HEK293 (cell line): Measurements from ENCODE around the gene DSTN.
A peak's percentile ranks its signal among the peaks of the same experiment; 100 is the strongest.

Source experiments
- CTCF ChIA-PET: fragments of 350-600 bp; formaldehyde crosslinking; extraction: SDS; loops from one replicate; lab custom pipeline; 2021; ENCODE audit warnings: antibody characterized with exemption; lab: Yijun Ruan, JAX
- POLR2A ChIA-PET: fragments of 300-600 bp; formaldehyde crosslinking; extraction: SDS; loops from one replicate; lab custom pipeline; 2020; ENCODE audit warnings: antibody characterized with exemption, inconsistent platforms; lab: Yijun Ruan, JAX
- H3K27ac ChIP-seq: fragments of 200-500 bp; sonication (Bioruptor generic); 2 replicates; pipeline ENCODE4 v1.5.1; 2014; ENCODE audit warnings: low read depth, low read length, control low read depth, inconsistent platforms; ENCODE audit errors: extremely low read depth
- H3K36me3 ChIP-seq, 2 experiments: fragments of 200-500 bp in 1 of 2; sonication (Bioruptor generic) in 1 of 2; 1 replicate in 1 of 2; 2 replicates in 1 of 2; pipeline ENCODE4 v1.5.1; 2014 to 2017; ENCODE audit warnings: inconsistent platforms in 2 of 2, low read length in 2 of 2; ENCODE audit not compliant: control insufficient read depth in 2 of 2, insufficient read depth in 1 of 2
- H3K4me1 ChIP-seq: fragments of 200-500 bp; sonication (Bioruptor generic); 2 replicates; pipeline ENCODE4 v1.5.1; 2014; ENCODE audit warnings: mild to moderate bottlenecking, low read length, inconsistent platforms; ENCODE audit not compliant: control insufficient read depth, insufficient read depth
- H3K4me3 ChIP-seq: 2 replicates; pipeline ENCODE4 v1.5.1; 2011; ENCODE audit warnings: low read depth, mild to moderate bottlenecking, control low read depth, low read length, moderate library complexity
- H3K9me3 ChIP-seq: fragments of 200-500 bp; sonication (Bioruptor generic); 2 replicates; pipeline ENCODE4 v1.5.1; 2014; ENCODE audit warnings: low read depth, low read length, inconsistent platforms; ENCODE audit not compliant: control insufficient read depth, insufficient read depth
- GLIS2 ChIP-seq: fragments of 450-650 bp; formaldehyde crosslinking; IDR thresholded peaks from 2 replicates; pipeline ENCODE4 v1.5.1; 2016; ENCODE audit warnings: missing biosample characterization, missing genetic modification characterization
- OSR2 ChIP-seq: fragments of 450-650 bp; formaldehyde crosslinking; IDR thresholded peaks from 2 replicates; pipeline ENCODE4 v1.5.1; 2016; ENCODE audit warnings: missing biosample characterization, missing genetic modification characterization
- SP7 ChIP-seq: fragments of 450-650 bp; formaldehyde crosslinking; IDR thresholded peaks from 2 replicates; pipeline ENCODE4 v1.5.1; 2016; ENCODE audit warnings: missing biosample characterization, missing genetic modification characterization
- YY1 ChIP-seq: fragments of 450-650 bp; formaldehyde crosslinking; IDR thresholded peaks from 2 replicates; pipeline ENCODE4 v1.5.1; 2018; ENCODE audit warnings: missing biosample characterization, missing genetic modification characterization
- ZBTB7A ChIP-seq: fragments of 450-650 bp; formaldehyde crosslinking; IDR thresholded peaks from 2 replicates; pipeline ENCODE4 v1.5.1; 2016; ENCODE audit warnings: low read depth, missing biosample characterization, missing genetic modification characterization
- ZFP37 ChIP-seq: fragments of 450-650 bp; formaldehyde crosslinking; IDR thresholded peaks from 2 replicates; pipeline ENCODE4 v1.5.1; 2016; ENCODE audit warnings: missing biosample characterization, missing genetic modification characterization
- ZNF155 ChIP-seq: fragments of 450-650 bp; formaldehyde crosslinking; IDR thresholded peaks from 2 replicates; pipeline ENCODE4 v1.5.1; 2016; ENCODE audit warnings: missing biosample characterization, missing genetic modification characterization
- ZNF202 ChIP-seq: fragments of 450-650 bp; formaldehyde crosslinking; IDR thresholded peaks from 2 replicates; pipeline ENCODE4 v1.5.1; 2016; ENCODE audit warnings: missing biosample characterization, missing genetic modification characterization, borderline replicate concordance
- ZNF248 ChIP-seq: fragments of 450-650 bp; formaldehyde crosslinking; IDR thresholded peaks from 2 replicates; pipeline ENCODE4 v1.5.1; 2017; ENCODE audit warnings: missing biosample characterization, missing genetic modification characterization
- ZNF292 ChIP-seq: fragments of 450-650 bp; formaldehyde crosslinking; IDR thresholded peaks from 2 replicates; pipeline ENCODE4 v1.5.1; 2016; ENCODE audit warnings: low read depth, missing biosample characterization, missing genetic modification characterization, borderline replicate concordance
- ZNF311 ChIP-seq: fragments of 450-650 bp; formaldehyde crosslinking; IDR thresholded peaks from 2 replicates; pipeline ENCODE4 v1.5.1; 2017; ENCODE audit warnings: missing biosample characterization, missing genetic modification characterization, borderline replicate concordance
- ZNF433 ChIP-seq: fragments of 450-650 bp; formaldehyde crosslinking; IDR thresholded peaks from 2 replicates; pipeline ENCODE4 v1.5.1; 2016; ENCODE audit warnings: missing biosample characterization, missing genetic modification characterization, low read depth
- ZNF473 ChIP-seq: fragments of 450-650 bp; formaldehyde crosslinking; IDR thresholded peaks from 2 replicates; pipeline ENCODE4 v1.5.1; 2017; ENCODE audit warnings: missing biosample characterization, missing genetic modification characterization
- ZNF571 ChIP-seq: fragments of 450-650 bp; formaldehyde crosslinking; IDR thresholded peaks from 2 replicates; pipeline ENCODE4 v1.5.0; 2017; ENCODE audit warnings: missing biosample characterization, missing genetic modification characterization
- ZNF600 ChIP-seq: fragments of 450-650 bp; formaldehyde crosslinking; IDR thresholded peaks from 2 replicates; pipeline ENCODE4 v1.5.1; 2016; ENCODE audit warnings: missing biosample characterization, missing genetic modification characterization
- ZNF621 ChIP-seq: fragments of 450-650 bp; formaldehyde crosslinking; IDR thresholded peaks from 2 replicates; pipeline ENCODE4 v1.5.1; 2017; ENCODE audit warnings: missing biosample characterization, missing genetic modification characterization
- ZNF76 ChIP-seq: fragments of 450-650 bp; formaldehyde crosslinking; IDR thresholded peaks from 2 replicates; pipeline ENCODE4; 2016; ENCODE audit warnings: low read depth, missing biosample characterization, missing genetic modification characterization, borderline replicate concordance
- ZNF830 ChIP-seq: fragments of 450-650 bp; IDR thresholded peaks from 2 replicates; pipeline ENCODE4 v1.5.0; 2018; ENCODE audit warnings: missing biosample characterization, missing genetic modification characterization, low read depth, mild to moderate bottlenecking, moderate library complexity
- TF ChIP-seq, protein P1 (sequence below): fragments of 450-650 bp; formaldehyde crosslinking; IDR thresholded peaks from 2 replicates; pipeline ENCODE4 v1.5.1; 2016; ENCODE audit warnings: missing biosample characterization, missing genetic modification characterization
- TF ChIP-seq, protein P2 (sequence below): fragments of 450-650 bp; formaldehyde crosslinking; IDR thresholded peaks from 2 replicates; pipeline ENCODE4 v1.5.1; 2017; ENCODE audit warnings: missing biosample characterization, missing genetic modification characterization
- TF ChIP-seq, protein P3 (sequence below): fragments of 450-650 bp; formaldehyde crosslinking; optimal IDR thresholded peaks from 2 replicates; pipeline ENCODE3; 2016; ENCODE audit warnings: missing biosample characterization, mild to moderate bottlenecking, missing genetic modification characterization
- TF ChIP-seq, protein P4 (sequence below): fragments of 450-650 bp; formaldehyde crosslinking; IDR thresholded peaks from 2 replicates; pipeline ENCODE4 v1.5.1; 2016; ENCODE audit warnings: missing biosample characterization, missing genetic modification characterization

Gene DSTN

DNA sequence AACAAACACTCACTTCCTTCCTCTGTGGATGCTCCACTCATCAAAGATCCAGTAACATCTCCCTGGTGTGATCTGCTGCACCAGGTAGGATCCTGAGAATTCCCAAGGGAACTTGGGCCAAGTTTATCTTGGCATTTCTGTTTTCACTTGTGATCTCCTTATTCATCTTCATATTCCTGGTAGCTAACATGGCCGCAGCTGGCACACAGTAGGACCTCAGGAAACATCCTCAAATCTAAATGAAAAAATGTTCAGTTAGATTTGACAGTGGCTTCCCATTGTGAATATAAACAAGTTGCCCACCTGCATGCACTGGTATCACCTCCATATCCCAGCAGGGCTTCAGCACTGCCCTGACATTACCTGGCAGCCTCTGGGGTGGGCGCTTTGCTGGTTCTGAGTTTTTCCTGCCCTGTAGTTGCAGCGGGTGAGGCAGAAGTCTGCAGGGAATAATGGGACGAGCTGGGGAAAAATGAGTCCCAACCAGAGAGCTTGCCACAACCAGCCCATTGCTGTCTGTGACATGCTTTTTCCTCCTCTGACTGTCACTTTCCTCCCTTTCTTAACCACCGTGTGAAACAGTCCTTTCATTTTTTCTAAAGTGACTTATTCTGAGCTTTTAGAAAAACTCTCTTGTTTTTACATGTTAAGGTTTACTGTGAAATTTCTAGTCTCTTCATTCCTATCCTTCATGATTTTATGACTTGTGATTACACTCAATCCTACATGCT, 9.4 kb upstream of the DSTN start:
- H3K9me3 ChIP-seq = no peaks in the 10 kb centered on the region
- H3K4me3 ChIP-seq = no peak overlapping the region
- peaks cover 16% of the 10 kb centered on the region for H3K4me1 ChIP-seq
- CTCF ChIA-PET = interaction anchor here (1.0 kb wide), 1 partner anchor 11 kb away, joined by 4 read pairs; no protein-coding TSS in a partner anchor
- TF ChIP-seq ZNF600 (tag by site-specific recombination) (no peak), ZNF433 (tag by site-specific recombination) (no peak)
- TF ChIP-seq, protein P1, sequence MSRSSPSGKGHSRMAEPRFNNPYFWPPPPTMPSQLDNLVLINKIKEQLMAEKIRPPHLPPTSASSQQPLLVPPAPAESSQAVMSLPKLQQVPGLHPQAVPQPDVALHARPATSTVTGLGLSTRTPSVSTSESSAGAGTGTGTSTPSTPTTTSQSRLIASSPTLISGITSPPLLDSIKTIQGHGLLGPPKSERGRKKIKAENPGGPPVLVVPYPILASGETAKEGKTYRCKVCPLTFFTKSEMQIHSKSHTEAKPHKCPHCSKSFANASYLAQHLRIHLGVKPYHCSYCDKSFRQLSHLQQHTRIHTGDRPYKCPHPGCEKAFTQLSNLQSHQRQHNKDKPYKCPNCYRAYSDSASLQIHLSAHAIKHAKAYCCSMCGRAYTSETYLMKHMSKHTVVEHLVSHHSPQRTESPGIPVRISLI = no peak
- TF ChIP-seq, all 188 proteins: peak for 0
- H3K36me3 ChIP-seq = no peaks in the 10 kb centered on the region
- H3K27ac ChIP-seq = no peak overlapping the region
- POLR2A ChIA-PET = interaction anchor here (1.7 kb wide), 1 partner anchor 10 kb away, joined by 8 read pairs; the partner anchor contains the start of gene DSTN

DNA sequence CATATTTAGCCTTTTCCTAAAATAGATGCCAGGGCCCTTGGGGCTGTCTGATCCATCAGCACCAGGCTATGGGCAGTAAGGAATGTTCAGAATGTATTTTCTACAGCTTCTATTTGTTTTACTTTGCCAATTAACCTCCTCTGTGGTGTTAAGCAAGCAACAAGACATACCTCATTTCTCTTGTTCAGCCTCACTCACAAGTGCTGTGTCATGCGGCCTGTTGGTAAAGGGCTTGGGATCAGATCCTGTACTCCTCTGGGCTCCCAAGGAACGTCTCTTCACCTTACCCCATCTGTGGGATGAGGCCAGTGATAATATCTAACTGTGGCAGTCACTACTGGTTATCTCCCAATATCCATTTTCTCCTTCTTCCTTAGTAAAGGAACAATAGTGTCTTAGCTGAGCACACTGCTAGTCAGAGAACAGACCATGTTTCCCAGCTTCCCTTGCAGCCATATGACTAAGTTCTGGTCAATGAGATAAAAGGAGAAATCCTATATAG, 7.0 kb upstream of the DSTN start:
- Histone ChIP-seq H3K27ac (no peak overlapping the region), H3K4me1 (peaks cover 8% of the 10 kb centered on the region), H3K4me3 (no peak overlapping the region), H3K36me3 (no peaks in the 10 kb centered on the region), H3K9me3 (no peaks in the 10 kb centered on the region)
- ChIA-PET POLR2A (no interaction called here), CTCF (interaction anchor here (0.5 to 1.3 kb wide), 3 partner anchors 11 to 50 kb away, joined by 3 to 5 read pairs (median 4); no protein-coding TSS in a partner anchor)
- TF ChIP-seq, protein P2, sequence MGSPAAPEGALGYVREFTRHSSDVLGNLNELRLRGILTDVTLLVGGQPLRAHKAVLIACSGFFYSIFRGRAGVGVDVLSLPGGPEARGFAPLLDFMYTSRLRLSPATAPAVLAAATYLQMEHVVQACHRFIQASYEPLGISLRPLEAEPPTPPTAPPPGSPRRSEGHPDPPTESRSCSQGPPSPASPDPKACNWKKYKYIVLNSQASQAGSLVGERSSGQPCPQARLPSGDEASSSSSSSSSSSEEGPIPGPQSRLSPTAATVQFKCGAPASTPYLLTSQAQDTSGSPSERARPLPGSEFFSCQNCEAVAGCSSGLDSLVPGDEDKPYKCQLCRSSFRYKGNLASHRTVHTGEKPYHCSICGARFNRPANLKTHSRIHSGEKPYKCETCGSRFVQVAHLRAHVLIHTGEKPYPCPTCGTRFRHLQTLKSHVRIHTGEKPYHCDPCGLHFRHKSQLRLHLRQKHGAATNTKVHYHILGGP (tag by site-specific recombination) = no peak
- TF ChIP-seq ZNF248 (tag by site-specific recombination) = no peak
- TF ChIP-seq, all 188 proteins: peak for 0

DNA sequence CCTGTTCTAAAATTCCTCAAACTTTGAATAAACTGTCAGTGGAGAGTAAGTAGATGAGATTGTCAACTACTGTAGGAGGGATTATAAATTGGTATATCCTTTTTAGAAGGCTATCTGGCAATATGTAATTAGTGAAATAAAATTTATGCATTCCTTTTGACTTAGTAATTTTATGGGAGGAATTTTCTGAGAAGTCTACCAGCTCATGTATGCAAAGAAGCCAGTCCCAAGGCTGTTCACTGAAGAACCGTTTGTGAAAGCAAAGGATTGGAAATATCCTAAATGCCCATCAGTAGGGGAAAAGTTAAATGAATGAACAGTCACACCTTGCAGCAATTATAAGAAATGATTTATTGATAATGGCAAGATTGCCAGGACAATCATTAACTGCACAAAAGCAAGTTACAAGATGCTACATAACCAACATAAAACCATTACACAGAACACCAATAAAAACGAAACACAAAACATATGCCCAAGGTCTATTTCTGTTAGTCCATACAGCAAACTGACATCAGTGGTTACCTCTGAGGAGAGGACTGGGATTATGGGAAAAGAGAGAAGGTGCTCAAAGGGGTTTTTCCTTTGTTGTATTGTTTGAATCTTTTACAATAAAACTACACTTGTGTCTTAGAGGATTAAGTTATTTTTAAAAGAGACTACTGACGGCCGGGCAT, 4.6 kb upstream of the DSTN start:
- H3K4me3 ChIP-seq = no peak overlapping the region
- CTCF ChIA-PET = no interaction called here
- POLR2A ChIA-PET = no interaction called here
- H3K36me3 ChIP-seq = no peaks in the 10 kb centered on the region
- TF ChIP-seq ZNF155 (tag by site-specific recombination) (no peak), SP7 (tag by site-specific recombination) (peak; percentile 32; the same call in 1 of the 2 replicates)
- no peak overlapping the region for H3K27ac ChIP-seq
- no peaks in the 10 kb centered on the region for H3K4me1 ChIP-seq
- no peaks in the 10 kb centered on the region for H3K9me3 ChIP-seq

DNA sequence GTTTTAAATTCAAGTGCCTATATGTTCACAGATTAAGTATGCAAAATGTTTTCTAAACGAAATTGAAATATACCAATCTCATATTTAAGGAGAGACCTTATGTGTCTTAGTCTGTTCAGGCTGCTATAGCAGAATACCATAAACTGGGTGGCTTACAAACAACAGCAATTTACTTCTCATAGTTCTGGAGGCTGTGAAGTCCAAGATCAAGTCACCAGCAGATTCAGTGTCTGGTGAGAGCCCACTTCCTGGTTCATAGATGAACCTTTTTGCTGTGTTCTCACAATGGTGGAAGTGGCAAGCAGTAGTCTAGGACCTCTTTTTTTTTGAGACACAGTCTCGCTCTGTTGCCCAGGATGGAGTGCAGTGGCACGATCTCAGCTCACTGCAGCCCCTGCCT, 3.5 kb upstream of the DSTN start:
- Histone ChIP-seq H3K27ac (no peak overlapping the region), H3K9me3 (no peaks in the 10 kb centered on the region), H3K4me3 (no peak overlapping the region), H3K36me3 (no peaks in the 10 kb centered on the region), H3K4me1 (no peaks in the 10 kb centered on the region)
- ChIA-PET CTCF (no interaction called here), POLR2A (interaction anchor here (1.1 kb wide), 1 partner anchor 9 kb away, joined by 3 read pairs; no protein-coding TSS in a partner anchor)
- TF ChIP-seq ZNF202 (no peak), ZNF830 (no peak), YY1 (tag by site-specific recombination) (no peak), ZBTB7A (tag by site-specific recombination) (no peak), ZFP37 (tag by site-specific recombination) (no peak), ZNF473 (tag by site-specific recombination) (no peak), ZNF311 (tag by site-specific recombination) (no peak), ZNF621 (tag by site-specific recombination) (no peak), ZNF292 (tag by site-specific recombination) (no peak), OSR2 (no peak), ZNF76 (tag by site-specific recombination) (no peak), GLIS2 (tag by site-specific recombination) (no peak), ZNF571 (tag by site-specific recombination) (no peak)
- TF ChIP-seq, protein P3, sequence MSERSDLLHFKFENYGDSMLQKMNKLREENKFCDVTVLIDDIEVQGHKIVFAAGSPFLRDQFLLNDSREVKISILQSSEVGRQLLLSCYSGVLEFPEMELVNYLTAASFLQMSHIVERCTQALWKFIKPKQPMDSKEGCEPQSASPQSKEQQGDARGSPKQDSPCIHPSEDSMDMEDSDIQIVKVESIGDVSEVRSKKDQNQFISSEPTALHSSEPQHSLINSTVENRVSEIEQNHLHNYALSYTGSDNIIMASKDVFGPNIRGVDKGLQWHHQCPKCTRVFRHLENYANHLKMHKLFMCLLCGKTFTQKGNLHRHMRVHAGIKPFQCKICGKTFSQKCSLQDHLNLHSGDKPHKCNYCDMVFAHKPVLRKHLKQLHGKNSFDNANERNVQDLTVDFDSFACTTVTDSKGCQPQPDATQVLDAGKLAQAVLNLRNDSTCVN = no peak
- TF ChIP-seq, protein P4, sequence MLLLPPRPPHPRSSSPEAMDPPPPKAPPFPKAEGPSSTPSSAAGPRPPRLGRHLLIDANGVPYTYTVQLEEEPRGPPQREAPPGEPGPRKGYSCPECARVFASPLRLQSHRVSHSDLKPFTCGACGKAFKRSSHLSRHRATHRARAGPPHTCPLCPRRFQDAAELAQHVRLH = no peak
